DND-41 (cell line): ENCODE measurements around the gene HDAC4.

Experiments used
- ATAC-seq: fragments of 200-7000 bp; cut with Tn5 transposase; 3 replicates; pipeline ENCODE4 v1.9.1; 2021; ENCODE audit warnings: low read depth; ENCODE audit not compliant: insufficient read depth
- DNase-seq: peaks from one replicate; pipeline ENCODE4 v3.0.0-alpha.2; 2020
- H2AFZ ChIP-seq: 2 replicates; pipeline ENCODE4 v1.6.0; 2012; ENCODE audit warnings: low read depth, low read length
- H3K27ac ChIP-seq: 2 replicates; pipeline ENCODE4 v1.5.1; 2012; ENCODE audit warnings: low read length, inconsistent platforms
- H3K27me3 ChIP-seq: fragments of 200-600 bp; sonication (generic); 2 replicates; pipeline ENCODE4 v1.6.0; 2012; ENCODE audit warnings: low read length, mild to moderate bottlenecking, inconsistent platforms; ENCODE audit not compliant: insufficient read depth, poor library complexity
- H3K36me3 ChIP-seq: 2 replicates; pipeline ENCODE4 v1.5.1; 2012; ENCODE audit warnings: low read length, inconsistent platforms; ENCODE audit not compliant: insufficient read depth
- H3K4me1 ChIP-seq: 2 replicates; pipeline ENCODE4 v1.5.1; 2012; ENCODE audit warnings: mild to moderate bottlenecking, low read length; ENCODE audit not compliant: insufficient read depth
- H3K4me2 ChIP-seq: 2 replicates; pipeline ENCODE4 v1.6.0; 2012; ENCODE audit warnings: mild to moderate bottlenecking, moderate library complexity, low read length, inconsistent platforms; ENCODE audit not compliant: insufficient read depth
- H3K4me3 ChIP-seq, 2 experiments: fragments of 200-600 bp in 1 of 2; shearing (Covaris generic) in 1 of 2; 2 replicates each; pipeline ENCODE4 v1.5.1; 2012 to 2016; ENCODE audit warnings: inconsistent platforms in 2 of 2, low read length in 2 of 2, mild to moderate bottlenecking in 2 of 2, low read depth in 1 of 2, moderate library complexity in 1 of 2
- H3K79me2 ChIP-seq: 2 replicates; pipeline ENCODE4 v1.6.0; 2012; ENCODE audit warnings: low read length, inconsistent platforms; ENCODE audit not compliant: insufficient read depth
- H3K9ac ChIP-seq: 2 replicates; pipeline ENCODE4 v1.6.0; 2012; ENCODE audit warnings: low read depth, mild to moderate bottlenecking, inconsistent platforms, low read length, moderate library complexity
- H3K9me3 ChIP-seq: 2 replicates; pipeline ENCODE4 v1.5.1; 2012; ENCODE audit warnings: low read length, moderate library complexity, mild to moderate bottlenecking, inconsistent platforms; ENCODE audit not compliant: insufficient read depth, severe bottlenecking
- H4K20me1 ChIP-seq: 2 replicates; pipeline ENCODE4 v1.6.0; 2012; ENCODE audit warnings: low read length; ENCODE audit not compliant: insufficient read depth
- CTCF ChIP-seq: IDR thresholded peaks from 2 replicates; pipeline ENCODE4 v1.5.1; 2012; ENCODE audit warnings: borderline replicate concordance, low read length, moderate library complexity, mild to moderate bottlenecking; ENCODE audit not compliant: poor library complexity, severe bottlenecking; ENCODE audit errors: extremely low read depth
- EZH2 ChIP-seq: IDR thresholded peaks from 3 replicates; pipeline ENCODE4 v1.6.1; 2012; ENCODE audit warnings: borderline replicate concordance, low read depth, mild to moderate bottlenecking, moderate library complexity, low read length, inconsistent platforms; ENCODE audit not compliant: severe bottlenecking

HDAC4 gene

GRCh38 chr2:239105234-239105633 is 295.6 kb downstream of the HDAC4 start:
- peaks cover 70% of the 10 kb centered on the region for H4K20me1 ChIP-seq
- DNase-seq (no peak), ATAC-seq (no peak)
- no peaks in the 10 kb centered on the region for H3K4me1 ChIP-seq
- no peak overlapping the region for H3K27ac ChIP-seq
- H3K79me2 ChIP-seq: peaks cover 18% of the 10 kb centered on the region
- no peak overlapping the region for H2AFZ ChIP-seq
- H3K4me3 ChIP-seq: no peak overlapping the region
- H3K4me2 ChIP-seq: no peak overlapping the region
- TF ChIP-seq EZH2: no peak
- no peak for TF ChIP-seq CTCF
- H3K36me3 ChIP-seq: peaks cover 98% of the 10 kb centered on the region
- H3K27me3 ChIP-seq: no peaks in the 10 kb centered on the region
- H3K9ac ChIP-seq: no peak overlapping the region
- no peaks in the 10 kb centered on the region for H3K9me3 ChIP-seq

GRCh38 chr2:239104800-239105199 is 296.0 kb downstream of the HDAC4 start:
- no peak for DNase-seq
- no peak for ATAC-seq
- H3K4me3 ChIP-seq: no peak overlapping the region
- H3K79me2 ChIP-seq: peaks cover 19% of the 10 kb centered on the region
- H3K4me1 ChIP-seq: no peaks in the 10 kb centered on the region
- no peak overlapping the region for H3K27ac ChIP-seq
- no peaks in the 10 kb centered on the region for H3K27me3 ChIP-seq
- no peaks in the 10 kb centered on the region for H3K9me3 ChIP-seq
- peaks cover 69% of the 10 kb centered on the region for H4K20me1 ChIP-seq
- H2AFZ ChIP-seq: no peak overlapping the region
- TF ChIP-seq CTCF (no peak), EZH2 (no peak)
- peaks cover 98% of the 10 kb centered on the region for H3K36me3 ChIP-seq
- no peak overlapping the region for H3K4me2 ChIP-seq
- no peak overlapping the region for H3K9ac ChIP-seq

- Histone ChIP-seq H3K9ac (no peak overlapping the region), H3K27me3 (no peaks in the 10 kb centered on the region), H3K27ac (no peak overlapping the region), H3K4me1 (no peaks in the 10 kb centered on the region), H4K20me1 (peaks cover 64% of the 10 kb centered on the region), H3K79me2 (peaks cover 11% of the 10 kb centered on the region), H3K9me3 (no peaks in the 10 kb centered on the region), H3K4me3 (no peak overlapping the region), H2AFZ (no peak overlapping the region), H3K4me2 (no peak overlapping the region), H3K36me3 (peaks cover 98% of the 10 kb centered on the region)
- TF ChIP-seq EZH2: no peak
- TF ChIP-seq CTCF: no peak
- DNase-seq (no peak), ATAC-seq (no peak)
Measured at GRCh38 chr2:239103125-239104098, 297.4 kb downstream of the HDAC4 start.
